Caco-2 (cell line): ENCODE data around the gene B4GALNT4. TPM values are rescaled to one million over a fixed set of nuclear protein-coding genes. Genes with fewer than 3 reads are reported as not detected.

Experiments used
- BruUV-seq: library from RNA; stranded (reverse); fragments of 400-500 nt; replicated peaks from 2 replicates; lab custom pipeline; 2021; lab: Mats Ljungman, UMichigan
- CTCF ChIA-PET: fragments of 300-600 bp; sonication (Branson Sonifier 250); formaldehyde crosslinking; loops from one replicate; lab custom pipeline; 2022; ENCODE audit warnings: antibody characterized with exemption; lab: Charles Lee
- POLR2A ChIA-PET: fragments of 300-600 bp; sonication (Branson Sonifier 250); formaldehyde crosslinking; loops from one replicate; lab custom pipeline; 2022; ENCODE audit warnings: antibody characterized with exemption; lab: Charles Lee
- DNase-seq, 2 experiments: peaks; one replicate each; pipeline versions ENCODE4 v3.0.0 to v3.0.0-alpha.2; 2020 to 2022
- H3K27me3 ChIP-seq: replicated peaks from 2 replicates; pipeline ENCODE4 v1.6.0; 2011; ENCODE audit warnings: low read length; ENCODE audit not compliant: control insufficient read depth, insufficient read depth
- H3K36me3 ChIP-seq: 2 replicates; pipeline ENCODE4 v1.5.1; 2011; ENCODE audit warnings: low read length; ENCODE audit not compliant: control insufficient read depth, insufficient read depth
- H3K4me1 ChIP-seq: fragments of 250-450 bp; sonication (Bioruptor Pico); 2 replicates; pipeline ENCODE4 v1.5.1; 2020; ENCODE audit warnings: mild to moderate bottlenecking
- H3K4me3 ChIP-seq: 2 replicates; pipeline ENCODE4 v1.5.1; 2011; ENCODE audit warnings: low read depth, mild to moderate bottlenecking, control low read depth, low read length
- H3K9me3 ChIP-seq: fragments of 250-450 bp; sonication (Bioruptor Pico); 2 replicates; pipeline ENCODE4 v1.5.1; 2020; ENCODE audit warnings: mild to moderate bottlenecking, moderate library complexity
- H3K27ac Mint-ChIP-seq: one replicate; pipeline ENCODE4 v1.8.0; 2022; ENCODE audit warnings: mixed read lengths; ENCODE audit not compliant: unreplicated experiment
- H3K27me3 Mint-ChIP-seq: one replicate; pipeline ENCODE4 v1.8.0; 2022; ENCODE audit warnings: mixed read lengths; ENCODE audit not compliant: insufficient read depth, unreplicated experiment
- H3K36me3 Mint-ChIP-seq: one replicate; pipeline ENCODE4 v1.8.0; 2022; ENCODE audit warnings: mild to moderate bottlenecking, mixed read lengths; ENCODE audit not compliant: insufficient read depth, unreplicated experiment
- H3K4me1 Mint-ChIP-seq: one replicate; pipeline ENCODE4 v1.8.0; 2022; ENCODE audit warnings: low read depth, mixed read lengths; ENCODE audit not compliant: unreplicated experiment
- H3K4me3 Mint-ChIP-seq: one replicate; pipeline ENCODE4 v1.8.0; 2022; ENCODE audit warnings: mild to moderate bottlenecking, moderate library complexity, mixed read lengths; ENCODE audit not compliant: unreplicated experiment
- H3K9me3 Mint-ChIP-seq: one replicate; pipeline ENCODE4 v1.8.0; 2022; ENCODE audit warnings: mixed read lengths; ENCODE audit not compliant: unreplicated experiment
- intact Hi-C: fragments of 100-400 bp; cut with micrococcal nuclease; formaldehyde crosslinking; loops from one replicate; pipeline ENCODE4 v1.10.0; 2022; ENCODE audit not compliant: unreplicated experiment
- total RNA-seq: library from RNA; stranded (reverse); gene quantifications from 2 replicates; pipeline ENCODE4 v1.2.3, GENCODE V29; 2022
- TF ChIP-seq, protein P1 (sequence below), 2 experiments: fragments of 200-600 bp in 1 of 2; IDR thresholded peaks; 1 replicate in 1 of 2; 2 replicates in 1 of 2; pipeline versions ENCODE4 v1.5.1 to v1.8.0; 2011 to 2022; ENCODE audit warnings: antibody characterized with exemption in 1 of 2, control low read depth in 1 of 2, inconsistent platforms in 1 of 2, low read depth in 1 of 2, low read length in 1 of 2, mild to moderate bottlenecking in 1 of 2, moderate library complexity in 1 of 2; ENCODE audit not compliant: insufficient read depth in 1 of 2, severe bottlenecking in 1 of 2, unreplicated experiment in 1 of 2

Gene B4GALNT4
- total RNA-seq, 1 experiment from 2014 or later = 35.6 TPM

DNA sequence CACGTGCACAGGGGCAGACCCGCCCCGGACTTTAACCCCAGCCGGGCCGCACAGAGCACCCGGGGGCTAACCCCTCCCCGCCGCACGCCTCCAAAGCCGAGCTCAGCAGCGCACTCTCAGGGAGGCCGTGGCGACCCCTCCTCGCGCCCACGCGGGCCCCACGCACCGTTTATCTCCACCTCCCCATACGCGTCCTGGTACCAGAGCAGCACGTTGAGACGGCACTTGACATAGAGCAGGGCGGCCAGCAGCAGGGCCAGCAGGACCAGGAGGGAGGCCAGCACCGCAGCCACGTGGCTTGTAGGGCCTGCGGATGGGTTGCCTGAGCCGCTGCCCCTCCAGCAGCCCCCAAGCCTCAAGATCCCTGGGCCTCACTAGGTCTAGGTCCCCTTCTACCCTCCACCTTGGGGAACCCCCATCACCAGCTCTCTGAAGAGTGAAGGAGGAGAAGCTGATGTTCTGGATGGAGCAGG lies 38.4 kb downstream of the B4GALNT4 start:
- Mint-ChIP-seq H3K4me1 (no peaks in the 10 kb centered on the region), H3K36me3 (peaks cover 74% of the 10 kb centered on the region), H3K9me3 (no peaks in the 10 kb centered on the region), H3K27ac (no peak overlapping the region), H3K27me3 (no peaks in the 10 kb centered on the region), H3K4me3 (no peak overlapping the region)
- BruUV-seq = no TSS peak
- ChIA-PET POLR2A (interaction anchor here (0.8 to 1.1 kb wide), 2 partner anchors 9 to 14 kb away, joined by 5 to 7 read pairs; partner anchors contain the start of gene PKP3), CTCF (interaction anchor here (1.3 to 1.5 kb wide), 3 partner anchors 9 to 42 kb away, joined by 3 to 12 read pairs (median 8); partner anchors contain the start of gene PTDSS2)
- H3K36me3 ChIP-seq = peaks cover 5% of the 10 kb centered on the region
- intact Hi-C loops = no loop called here
- peaks cover 9% of the 10 kb centered on the region for H3K4me1 ChIP-seq
- peaks cover 3% of the 10 kb centered on the region; the same call in 1 of the 2 replicates for H3K9me3 ChIP-seq
- no peak for DNase-seq
- no peaks in the 10 kb centered on the region for H3K27me3 ChIP-seq
- TF ChIP-seq, protein P1, sequence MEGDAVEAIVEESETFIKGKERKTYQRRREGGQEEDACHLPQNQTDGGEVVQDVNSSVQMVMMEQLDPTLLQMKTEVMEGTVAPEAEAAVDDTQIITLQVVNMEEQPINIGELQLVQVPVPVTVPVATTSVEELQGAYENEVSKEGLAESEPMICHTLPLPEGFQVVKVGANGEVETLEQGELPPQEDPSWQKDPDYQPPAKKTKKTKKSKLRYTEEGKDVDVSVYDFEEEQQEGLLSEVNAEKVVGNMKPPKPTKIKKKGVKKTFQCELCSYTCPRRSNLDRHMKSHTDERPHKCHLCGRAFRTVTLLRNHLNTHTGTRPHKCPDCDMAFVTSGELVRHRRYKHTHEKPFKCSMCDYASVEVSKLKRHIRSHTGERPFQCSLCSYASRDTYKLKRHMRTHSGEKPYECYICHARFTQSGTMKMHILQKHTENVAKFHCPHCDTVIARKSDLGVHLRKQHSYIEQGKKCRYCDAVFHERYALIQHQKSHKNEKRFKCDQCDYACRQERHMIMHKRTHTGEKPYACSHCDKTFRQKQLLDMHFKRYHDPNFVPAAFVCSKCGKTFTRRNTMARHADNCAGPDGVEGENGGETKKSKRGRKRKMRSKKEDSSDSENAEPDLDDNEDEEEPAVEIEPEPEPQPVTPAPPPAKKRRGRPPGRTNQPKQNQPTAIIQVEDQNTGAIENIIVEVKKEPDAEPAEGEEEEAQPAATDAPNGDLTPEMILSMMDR (IDR thresholded peaks at IDR 0.05; ENCODE audit: insufficient read depth in 1 of 2, low read depth in 1 of 2, low read length in 1 of 2, severe bottlenecking in 1 of 2, unreplicated experiment in 1 of 2) = no peak
- H3K4me3 ChIP-seq = no peak overlapping the region

DNA sequence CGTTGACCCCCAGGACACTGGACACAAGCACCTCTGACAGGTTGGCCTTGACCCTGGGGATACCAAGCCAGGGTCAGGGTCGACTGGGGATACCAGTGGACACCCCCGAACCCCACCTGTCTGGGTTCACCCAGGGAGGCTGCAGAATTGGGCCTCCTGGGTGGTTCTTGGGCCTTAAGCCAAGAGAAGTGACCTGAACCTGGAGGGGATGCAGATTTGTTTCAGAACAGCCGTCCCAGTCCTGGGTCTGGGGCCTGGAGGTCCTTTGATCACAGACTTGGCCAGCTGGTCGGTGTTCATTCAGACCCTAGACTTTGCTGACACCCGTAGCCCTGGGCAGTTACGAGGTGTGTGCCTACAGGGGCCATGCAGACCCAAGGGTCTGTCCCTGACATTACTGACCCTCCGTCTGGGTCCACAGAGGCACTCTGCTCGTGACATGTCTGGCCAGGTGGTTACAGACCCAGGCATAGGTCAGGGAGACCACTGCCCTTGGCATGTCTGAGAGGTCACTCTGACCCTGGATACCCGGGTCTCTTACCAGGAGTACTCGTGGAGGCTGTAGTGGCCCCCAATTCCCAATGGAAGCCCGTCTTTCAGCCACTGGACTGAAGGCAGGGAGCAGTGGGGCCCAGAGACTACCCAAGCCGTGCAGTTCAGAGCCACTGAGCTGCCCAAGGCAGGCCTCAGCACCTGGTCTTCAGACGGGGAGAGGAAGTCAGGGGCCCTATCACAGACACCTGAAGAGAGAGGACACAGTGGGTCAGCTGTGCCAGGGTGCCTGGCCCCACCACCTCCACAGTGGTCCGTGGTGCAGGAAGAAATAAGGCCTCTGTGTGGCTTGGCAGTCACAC lies 39.1 kb downstream of the B4GALNT4 start:
- H3K9me3 Mint-ChIP-seq = no peaks in the 10 kb centered on the region
- H3K4me1 Mint-ChIP-seq = no peaks in the 10 kb centered on the region
- Histone ChIP-seq H3K27me3 (no peaks in the 10 kb centered on the region), H3K4me3 (no peak overlapping the region), H3K4me1 (peaks cover 9% of the 10 kb centered on the region), H3K36me3 (peaks cover 5% of the 10 kb centered on the region), H3K9me3 (peaks cover 3% of the 10 kb centered on the region; the same call in 1 of the 2 replicates)
- BruUV-seq = no TSS peak
- intact Hi-C loops = no loop called here
- peaks cover 68% of the 10 kb centered on the region for H3K36me3 Mint-ChIP-seq
- H3K27me3 Mint-ChIP-seq = no peaks in the 10 kb centered on the region
- ChIA-PET CTCF (interaction anchor here (1.4 kb wide), 1 partner anchor 40 kb away, joined by 12 read pairs; no protein-coding TSS in a partner anchor), POLR2A (no interaction called here)
- no peak overlapping the region for H3K4me3 Mint-ChIP-seq
- no peak overlapping the region for H3K27ac Mint-ChIP-seq
- TF ChIP-seq, protein P1 (IDR thresholded peaks at IDR 0.05; ENCODE audit: insufficient read depth in 1 of 2, low read depth in 1 of 2, low read length in 1 of 2, severe bottlenecking in 1 of 2, unreplicated experiment in 1 of 2) = no peak
- no peak for DNase-seq

DNA sequence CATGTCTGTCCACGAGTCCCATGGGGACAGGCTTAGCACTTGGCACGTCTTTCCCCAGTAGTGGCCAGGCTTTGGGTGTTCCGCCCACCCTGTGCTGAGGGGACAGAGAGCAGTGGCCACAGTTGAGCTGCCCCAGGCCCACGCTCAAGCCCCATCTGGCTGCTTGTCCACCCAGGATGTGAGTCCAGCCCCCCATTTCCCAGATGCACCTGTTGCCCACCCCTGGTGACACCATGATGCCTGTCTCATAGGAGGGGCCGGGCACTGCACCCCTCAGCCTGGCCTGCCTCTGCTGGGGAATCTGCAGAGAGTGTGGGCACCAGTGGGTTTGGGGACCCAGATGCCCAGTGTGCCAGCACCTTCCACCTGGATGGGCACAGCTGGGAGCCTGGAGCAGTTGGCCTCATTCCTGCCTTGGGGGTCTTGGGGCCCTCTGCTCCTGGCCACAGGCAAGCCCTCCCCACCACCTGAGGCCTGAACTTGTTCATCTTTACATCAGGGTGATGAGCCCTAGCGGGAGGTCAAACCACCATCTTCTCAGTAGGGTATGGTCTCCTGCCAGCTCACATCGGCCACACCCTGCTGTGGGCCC lies 39.8 kb downstream of the B4GALNT4 start:
- no peaks in the 10 kb centered on the region for H3K27me3 Mint-ChIP-seq
- CTCF ChIA-PET = interaction anchor here (0.6 to 1.5 kb wide), 2 partner anchors 42 to 307 kb away, joined by 4 to 8 read pairs; no protein-coding TSS in a partner anchor
- POLR2A ChIA-PET = no interaction called here

More for the DNA sequence above, 39.8 kb downstream of the B4GALNT4 start:
- no TSS peak for BruUV-seq
- no peaks in the 10 kb centered on the region for H3K4me1 Mint-ChIP-seq
- Histone ChIP-seq H3K4me1 (peaks cover 9% of the 10 kb centered on the region), H3K9me3 (peaks cover 3% of the 10 kb centered on the region; the same call in 1 of the 2 replicates), H3K36me3 (peaks cover 5% of the 10 kb centered on the region), H3K4me3 (no peak overlapping the region), H3K27me3 (no peaks in the 10 kb centered on the region)
- H3K9me3 Mint-ChIP-seq = no peaks in the 10 kb centered on the region
- H3K4me3 Mint-ChIP-seq = no peak overlapping the region
- no peak overlapping the region for H3K27ac Mint-ChIP-seq
- no peak for DNase-seq
- peaks cover 61% of the 10 kb centered on the region for H3K36me3 Mint-ChIP-seq
- TF ChIP-seq, protein P1 (IDR thresholded peaks at IDR 0.05; ENCODE audit: insufficient read depth in 1 of 2, low read depth in 1 of 2, low read length in 1 of 2, severe bottlenecking in 1 of 2, unreplicated experiment in 1 of 2) = no peak
- intact Hi-C loops = no loop called here
